Measurements from ENCODE around the gene ALKBH8. TPM values are rescaled to one million over a fixed set of nuclear protein-coding genes. Genes with fewer than 3 reads are reported as not detected.
"Not testable (repeated sequence)": the region's sequence is repeated elsewhere in the genome, so short reads cannot be mapped to it uniquely, and the experiment has no call there.

Gene ALKBH8
- total RNA-seq, 2 experiments from 2014 or later, result 6.5 to 7.7 TPM

- no peak overlapping the region for H3K4me3 ChIP-seq (ENCODE audit: low read length)
- peaks cover 50% of the 10 kb centered on the region for H3K36me3 ChIP-seq (ENCODE audit: insufficient read depth, low read length)
- H3K4me1 Mint-ChIP-seq (ENCODE audit: low read depth), result no peaks in the 10 kb centered on the region
- H3K27ac ChIP-seq (ENCODE audit: low read depth in 1 of 2, low read length in 2 of 2), result no peak overlapping the region
- H3K36me3 Mint-ChIP-seq (ENCODE audit: low read depth), result peaks cover 95% of the 10 kb centered on the region
- H3K27me3 Mint-ChIP-seq, result no peaks in the 10 kb centered on the region
- H3K4me1 ChIP-seq (ENCODE audit: insufficient read depth, low read length), result no peaks in the 10 kb centered on the region
- intact Hi-C loops (cut with DNase I, micrococcal nuclease), result no loop called here
- TF ChIP-seq CTCF (IDR thresholded peaks at IDR 0.05), result no peak
- no peak overlapping the region for H3K27ac Mint-ChIP-seq
- CTCF ChIA-PET, result no interaction called here
- POLR2A ChIA-PET, result no interaction called here
- H3K4me3 Mint-ChIP-seq, result no peak overlapping the region
- no peaks in the 10 kb centered on the region for H3K27me3 ChIP-seq (ENCODE audit: control insufficient read depth in 1 of 2, insufficient read depth in 2 of 2, low read length in 2 of 2)
- DNase-seq (no peak), ATAC-seq (ENCODE audit: poor library complexity) (no peak)
- H3K9me3 ChIP-seq (ENCODE audit: control insufficient read depth in 1 of 2, insufficient read depth in 1 of 2, low read length in 2 of 2), result peaks cover 0 to 8% of the 10 kb centered on the region in 2 experiments
- H3K9me3 Mint-ChIP-seq, result no peaks in the 10 kb centered on the region
These were observed 60.6 kb downstream of the ALKBH8 start for GRCh38 chr11:107504981-107505380.

- H3K36me3 Mint-ChIP-seq (ENCODE audit: low read depth), result peaks cover 70% of the 10 kb centered on the region
- no peak for ATAC-seq (ENCODE audit: poor library complexity)
- intact Hi-C loops (cut with DNase I, micrococcal nuclease), result no loop called here
These were observed 63.8 kb downstream of the ALKBH8 start for GRCh38 chr11:107501713-107502112.

GRCh38 chr11:107497371-107497770, 68.2 kb downstream of the ALKBH8 start:
- peaks cover 27% of the 10 kb centered on the region for H3K36me3 Mint-ChIP-seq (ENCODE audit: low read depth)
- H3K27me3 ChIP-seq (ENCODE audit: control insufficient read depth in 1 of 2, insufficient read depth in 2 of 2, low read length in 2 of 2); H3K27ac ChIP-seq (ENCODE audit: low read depth in 1 of 2, low read length in 2 of 2); H3K4me1 Mint-ChIP-seq (ENCODE audit: low read depth); H3K27me3 Mint-ChIP-seq; H3K4me1 ChIP-seq (ENCODE audit: insufficient read depth, low read length); H3K4me3 ChIP-seq (ENCODE audit: low read length); H3K4me3 Mint-ChIP-seq; H3K36me3 ChIP-seq (ENCODE audit: insufficient read depth, low read length); POLR2A ChIA-PET; H3K9me3 Mint-ChIP-seq; H3K9me3 ChIP-seq (ENCODE audit: control insufficient read depth in 1 of 2, insufficient read depth in 1 of 2, low read length in 2 of 2); DNase-seq; H3K27ac Mint-ChIP-seq; CTCF ChIA-PET; ATAC-seq (ENCODE audit: poor library complexity); intact Hi-C loops (cut with DNase I, micrococcal nuclease): not testable (repeated sequence)

More at GRCh38 chr11:107501713-107502112, 63.8 kb downstream of the ALKBH8 start:
- no peaks in the 10 kb centered on the region for H3K4me1 Mint-ChIP-seq (ENCODE audit: low read depth)
- no peaks in the 10 kb centered on the region for H3K9me3 Mint-ChIP-seq
- Histone ChIP-seq H3K4me1 (ENCODE audit: insufficient read depth, low read length) (no peaks in the 10 kb centered on the region), H3K4me3 (ENCODE audit: low read length) (no peak overlapping the region), H3K36me3 (ENCODE audit: insufficient read depth, low read length) (peaks cover 44% of the 10 kb centered on the region), H3K27me3 (ENCODE audit: control insufficient read depth in 1 of 2, insufficient read depth in 2 of 2, low read length in 2 of 2) (no peaks in the 10 kb centered on the region), H3K9me3 (ENCODE audit: control insufficient read depth in 1 of 2, insufficient read depth in 1 of 2, low read length in 2 of 2) (peaks cover 0 to 8% of the 10 kb centered on the region in 2 experiments), H3K27ac (ENCODE audit: low read depth in 1 of 2, low read length in 2 of 2) (no peak overlapping the region)
- H3K27me3 Mint-ChIP-seq, result no peaks in the 10 kb centered on the region
- no peak for DNase-seq
- H3K4me3 Mint-ChIP-seq, result no peak overlapping the region
- CTCF ChIA-PET, result no interaction called here
- POLR2A ChIA-PET, result no interaction called here
- H3K27ac Mint-ChIP-seq, result no peak overlapping the region
- no peak for TF ChIP-seq CTCF (IDR thresholded peaks at IDR 0.05)

GRCh38 chr11:107496011-107496410, 69.5 kb downstream of the ALKBH8 start:
- CTCF ChIA-PET, result no interaction called here
- Mint-ChIP-seq H3K4me3 (no peak overlapping the region), H3K36me3 (ENCODE audit: low read depth) (peaks cover 13% of the 10 kb centered on the region), H3K27me3 (no peaks in the 10 kb centered on the region), H3K9me3 (no peaks in the 10 kb centered on the region), H3K27ac (no peak overlapping the region), H3K4me1 (ENCODE audit: low read depth) (no peaks in the 10 kb centered on the region)
- Histone ChIP-seq H3K4me1 (ENCODE audit: insufficient read depth, low read length) (no peaks in the 10 kb centered on the region), H3K27me3 (ENCODE audit: control insufficient read depth in 1 of 2, insufficient read depth in 2 of 2, low read length in 2 of 2) (no peaks in the 10 kb centered on the region), H3K36me3 (ENCODE audit: insufficient read depth, low read length) (no peaks in the 10 kb centered on the region), H3K4me3 (ENCODE audit: low read length) (no peak overlapping the region), H3K27ac (ENCODE audit: low read depth in 1 of 2, low read length in 2 of 2) (no peak overlapping the region), H3K9me3 (ENCODE audit: control insufficient read depth in 1 of 2, insufficient read depth in 1 of 2, low read length in 2 of 2) (no peaks in the 10 kb centered on the region)
- POLR2A ChIA-PET, result no interaction called here
- TF ChIP-seq CTCF (IDR thresholded peaks at IDR 0.05), result no peak
- intact Hi-C loops (cut with DNase I, micrococcal nuclease), result no loop called here
- no peak for ATAC-seq (ENCODE audit: poor library complexity)
- no peak for DNase-seq

All from CD4-positive, alpha-beta T cell (primary cell).